ENCODE results near the gene SUPT16H.

DNA sequence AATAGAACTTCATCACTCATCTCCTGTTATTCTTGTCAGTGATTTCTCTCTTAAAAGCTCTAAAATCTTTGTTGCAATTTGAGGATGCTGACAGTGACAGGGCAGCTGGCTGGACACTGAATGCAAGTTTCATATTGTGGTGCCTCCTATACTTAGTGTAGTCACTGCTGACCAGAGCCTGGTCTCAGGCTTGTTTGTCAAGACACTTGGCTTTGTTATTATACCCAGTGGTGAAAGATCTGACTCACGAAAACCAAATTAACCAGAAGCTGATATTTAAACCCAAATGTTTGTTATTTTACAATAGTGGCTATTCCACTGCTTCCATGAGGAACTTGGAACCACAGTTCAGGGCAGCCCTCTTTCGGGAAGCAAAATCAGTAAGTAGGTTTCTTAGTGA is 61.1 kb downstream of the SUPT16H start:
- TF ChIP-seq, protein P1, sequence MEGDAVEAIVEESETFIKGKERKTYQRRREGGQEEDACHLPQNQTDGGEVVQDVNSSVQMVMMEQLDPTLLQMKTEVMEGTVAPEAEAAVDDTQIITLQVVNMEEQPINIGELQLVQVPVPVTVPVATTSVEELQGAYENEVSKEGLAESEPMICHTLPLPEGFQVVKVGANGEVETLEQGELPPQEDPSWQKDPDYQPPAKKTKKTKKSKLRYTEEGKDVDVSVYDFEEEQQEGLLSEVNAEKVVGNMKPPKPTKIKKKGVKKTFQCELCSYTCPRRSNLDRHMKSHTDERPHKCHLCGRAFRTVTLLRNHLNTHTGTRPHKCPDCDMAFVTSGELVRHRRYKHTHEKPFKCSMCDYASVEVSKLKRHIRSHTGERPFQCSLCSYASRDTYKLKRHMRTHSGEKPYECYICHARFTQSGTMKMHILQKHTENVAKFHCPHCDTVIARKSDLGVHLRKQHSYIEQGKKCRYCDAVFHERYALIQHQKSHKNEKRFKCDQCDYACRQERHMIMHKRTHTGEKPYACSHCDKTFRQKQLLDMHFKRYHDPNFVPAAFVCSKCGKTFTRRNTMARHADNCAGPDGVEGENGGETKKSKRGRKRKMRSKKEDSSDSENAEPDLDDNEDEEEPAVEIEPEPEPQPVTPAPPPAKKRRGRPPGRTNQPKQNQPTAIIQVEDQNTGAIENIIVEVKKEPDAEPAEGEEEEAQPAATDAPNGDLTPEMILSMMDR (IDR thresholded peaks at IDR 0.05; ENCODE audit: low read depth, low read length, poor library complexity, severe bottlenecking): no peak
- no peak for TF ChIP-seq EZH2phosphoT487 (IDR thresholded peaks at IDR 0.05; ENCODE audit: borderline replicate concordance, low read length)
